HepG2 (cell line): ENCODE results near the gene DHX8. TPM values are rescaled to one million over a fixed set of nuclear protein-coding genes. Genes with fewer than 3 reads are reported as not detected.
A peak's percentile ranks its signal among the peaks of the same experiment; 100 is the strongest.

Experiments
- ATAC-seq: fragments of 200-7000 bp; cut with Tn5 transposase; 3 replicates; pipeline ENCODE4 v1.9.1; 2020; ENCODE audit warnings: mild to moderate bottlenecking, moderate library complexity
- BruUV-seq: library from RNA; stranded (reverse); fragments of 400-500 nt; replicated peaks from 2 replicates; lab custom pipeline; 2021; lab: Mats Ljungman, UMichigan
- CTCF ChIA-PET: fragments of 300-600 bp; formaldehyde crosslinking; extraction: SDS; loops from one replicate; lab custom pipeline; 2021; ENCODE audit warnings: low total read pairs, inconsistent platforms, low intra/inter-chr PET ratio; lab: Yijun Ruan, JAX
- POLR2A ChIA-PET: fragments of 350-600 bp; sonication (Branson Sonifier 250); formaldehyde crosslinking; loops from one replicate; lab custom pipeline; 2020; ENCODE audit warnings: antibody characterized with exemption, inconsistent platforms; lab: Yijun Ruan, JAX
- DNase-seq: peaks from one replicate; pipeline ENCODE4 v3.0.0-alpha.2; 2015; ENCODE audit warnings: low spot score
- FAIRE-seq: peaks from 3 replicates; lab custom pipeline; 2011; peaks lifted over from hg19 to GRCh38; lab: Jason Lieb, UNC
- H2AFZ ChIP-seq: one replicate; pipeline ENCODE4 v1.6.1; 2011; ENCODE audit warnings: low read length, inconsistent platforms
- H3K27ac ChIP-seq: fragments of 300-600 bp; 3 replicates; pipeline ENCODE4 v1.8.0; 2011; ENCODE audit warnings: mixed run types, mild to moderate bottlenecking, mixed read lengths, low read length, inconsistent platforms; ENCODE audit not compliant: insufficient read depth; ENCODE audit errors: extremely low read length
- H3K27me3 ChIP-seq, 2 experiments: fragments of 200-600 bp in 1 of 2; 2 replicates in 1 of 2; 3 replicates in 1 of 2; pipeline versions ENCODE4 v1.6.0 to v1.8.0; 2011; ENCODE audit warnings: low read length in 2 of 2, mild to moderate bottlenecking in 2 of 2, moderate library complexity in 2 of 2, inconsistent platforms in 1 of 2; ENCODE audit not compliant: insufficient read depth in 2 of 2, control insufficient read depth in 1 of 2
- H3K36me3 ChIP-seq, 2 experiments: fragments of 200-600 bp in 1 of 2; replicated peaks in 1 of 2; 2 replicates in 1 of 2; 3 replicates in 1 of 2; pipeline versions ENCODE4 v1.5.1 to v1.8.0; 2011; ENCODE audit warnings: low read length in 2 of 2, inconsistent platforms in 1 of 2; ENCODE audit not compliant: insufficient read depth in 2 of 2, control insufficient read depth in 1 of 2
- H3K4me1 ChIP-seq: 2 replicates; pipeline ENCODE4 v1.5.1; 2012; ENCODE audit warnings: low read length, inconsistent platforms; ENCODE audit not compliant: insufficient read depth
- H3K4me2 ChIP-seq: 2 replicates; pipeline ENCODE4 v1.6.0; 2011; ENCODE audit warnings: low read depth, low read length, inconsistent platforms
- H3K4me3 ChIP-seq, 3 experiments: fragments of 200-600 bp in 1 of 3; sonication (generic), shearing (Covaris generic) in 1 of 3; replicated peaks in 1 of 3; 2 replicates each; pipeline ENCODE4 v1.5.1; 2011 to 2016; ENCODE audit warnings: low read length in 3 of 3, inconsistent platforms in 2 of 3, low read depth in 2 of 3, mild to moderate bottlenecking in 2 of 3, control low read depth in 1 of 3, mixed read lengths in 1 of 3; ENCODE audit not compliant: insufficient read depth in 1 of 3
- H3K79me2 ChIP-seq: one replicate; pipeline ENCODE4 v1.6.1; 2011; ENCODE audit warnings: low read length, inconsistent platforms; ENCODE audit not compliant: insufficient read depth
- H3K9ac ChIP-seq: 2 replicates; pipeline ENCODE4 v1.6.0; 2011; ENCODE audit warnings: mild to moderate bottlenecking, low read depth, low read length, inconsistent platforms; ENCODE audit not compliant: insufficient read depth
- H3K9me3 ChIP-seq: 2 replicates; pipeline ENCODE4 v1.5.1; 2012; ENCODE audit warnings: mild to moderate bottlenecking, low read length
- H4K20me1 ChIP-seq: 2 replicates; pipeline ENCODE4 v1.6.0; 2011; ENCODE audit warnings: inconsistent platforms, mild to moderate bottlenecking, low read length, moderate library complexity; ENCODE audit not compliant: insufficient read depth
- ATF5 ChIP-seq: sonication (generic); formaldehyde crosslinking; IDR thresholded peaks from 2 replicates; pipeline ENCODE4 v1.4.0; 2020; ENCODE audit warnings: mild to moderate bottlenecking, low read depth, missing genetic modification reagents
- HIC2 ChIP-seq: sonication (generic); formaldehyde crosslinking; IDR thresholded peaks from 2 replicates; pipeline ENCODE4 v1.9.0; 2022; ENCODE audit warnings: low read depth, missing genetic modification reagents
- HINFP ChIP-seq: sonication (generic); formaldehyde crosslinking; IDR thresholded peaks from 2 replicates; pipeline ENCODE4 v1.4.0; 2020; ENCODE audit warnings: low read depth, mild to moderate bottlenecking, missing genetic modification reagents
- MEIS1 ChIP-seq: sonication (generic); formaldehyde crosslinking; IDR thresholded peaks from 2 replicates; pipeline ENCODE4 v1.9.0; 2021; ENCODE audit warnings: mild to moderate bottlenecking, missing genetic modification reagents, moderate library complexity, borderline replicate concordance
- MEIS2 ChIP-seq: sonication (generic); formaldehyde crosslinking; IDR thresholded peaks from 2 replicates; pipeline ENCODE4 v1.9.0; 2021; ENCODE audit warnings: mild to moderate bottlenecking, missing genetic modification reagents
- TGIF2 ChIP-seq: IDR thresholded peaks from 2 replicates; pipeline ENCODE4 v1.6.1; 2016; ENCODE audit warnings: control low read depth, missing compliant biosample characterization
- ZBTB21 ChIP-seq: sonication (generic); formaldehyde crosslinking; IDR thresholded peaks from 2 replicates; pipeline ENCODE4 v1.4.0; 2020; ENCODE audit warnings: missing genetic modification reagents
- ZNF124 ChIP-seq: sonication (generic); formaldehyde crosslinking; IDR thresholded peaks from 2 replicates; pipeline ENCODE4 v1.4.0; 2020; ENCODE audit warnings: missing genetic modification reagents
- ZNF230 ChIP-seq: sonication (generic); formaldehyde crosslinking; IDR thresholded peaks from 2 replicates; pipeline ENCODE4 v1.4.0; 2020; ENCODE audit warnings: mild to moderate bottlenecking, missing genetic modification reagents
- ZNF484 ChIP-seq: sonication (generic); formaldehyde crosslinking; IDR thresholded peaks from 2 replicates; pipeline ENCODE4 v1.5.1; 2020; ENCODE audit warnings: mild to moderate bottlenecking, low read depth, missing genetic modification reagents, borderline replicate concordance
- ZNF572 ChIP-seq: sonication (generic); formaldehyde crosslinking; IDR thresholded peaks from 2 replicates; pipeline ENCODE4 v1.5.1; 2020; ENCODE audit warnings: mild to moderate bottlenecking, missing genetic modification reagents
- ZNF605 ChIP-seq: sonication (generic); formaldehyde crosslinking; IDR thresholded peaks from 2 replicates; pipeline ENCODE4 v1.8.0; 2022; ENCODE audit warnings: mild to moderate bottlenecking, missing genetic modification reagents
- WGBS: methylation state at CpG from one replicate; pipeline ENCODE4 v1.1.6; 2017; ENCODE audit warnings: low lambda C conversion rate; 5-methylcytosine and 5-hydroxymethylcytosine counted together
- in situ Hi-C: cut with HindIII; loops from 2 replicates; pipeline ENCODE4 v1.10.0; 2017; ENCODE audit warnings: low pct_unique_long_range_greater_than_20kb; ENCODE audit not compliant: extremely low pct_ligation_motif_present
- intact Hi-C: fragments of 100-400 bp; cut with micrococcal nuclease; formaldehyde crosslinking; loops from one replicate; pipeline ENCODE4 v1.10.0; 2022; ENCODE audit not compliant: unreplicated experiment
- polyA plus RNA-seq, 8 experiments: library from polyadenylated mRNA; depleted of rRNA in 3 of 8; stranded (reverse) in 7 of 8; unstranded in 1 of 8; fragments of >200 nt; fragmentation: Illumina TruSeq in 4 of 8; extraction: Trizol in 4 of 8; gene quantifications; 2 replicates each; pipeline versions ENCODE4 v1.2.1 to v1.2.3, GENCODE V29; 2011 to 2016; ENCODE audit warnings: low read depth in 4 of 8, missing spikeins in 1 of 8, mixed read lengths in 1 of 8; ENCODE audit not compliant: insufficient read depth in 1 of 8
- total RNA-seq, 5 experiments: library from RNA; depleted of rRNA; stranded (reverse); fragments of >200 nt; fragmentation: Illumina TruSeq; extraction: Trizol; gene quantifications; 2 replicates each; pipeline ENCODE4 v1.2.3, GENCODE V29; 2016; ENCODE audit warnings: low read depth in 1 of 5
- TF ChIP-seq, protein P1 (sequence below): sonication (generic); formaldehyde crosslinking; IDR thresholded peaks from 2 replicates; pipeline ENCODE4 v1.4.0; 2020; ENCODE audit warnings: missing genetic modification reagents

DHX8 gene
- total and polyA plus RNA-seq, 2 of the 13 experiments (the other 11 are each of a cell fraction or from before 2014, with no cell fraction given) = 24.8 to 48.9 TPM

GRCh38 chr17:43574896-43575525 lies 91.2 kb downstream of the DHX8 start:
- Histone ChIP-seq H3K36me3 (no peaks in the 10 kb centered on the region), H3K27ac (peak overlapping the region; percentile 78), H3K27me3 (no peaks in the 10 kb centered on the region), H3K9ac (peak overlapping the region; percentile 11; the same call in 1 of the 2 replicates), H4K20me1 (no peaks in the 10 kb centered on the region), H2AFZ (no peak overlapping the region), H3K4me3 (no peak overlapping the region), H3K79me2 (no peaks in the 10 kb centered on the region), H3K4me2 (peak overlapping the region; percentile 75), H3K4me1 (peaks cover 91% of the 10 kb centered on the region)
- ChIA-PET CTCF (no interaction called here), POLR2A (interaction anchor here (0.7 to 8.9 kb wide), 16 partner anchors 10 to 207 kb away, joined by 3 to 221 read pairs (median 18); partner anchors contain the start of genes ARL4D and ETV4)
- 58% methylated on average over 5 of the region's 5 CpGs for WGBS
- in situ Hi-C loops = loop anchor here (5.0 kb wide), 2 partner anchors 48 to 182 kb away; partner anchors contain the start of gene SOST
- no TSS peak for BruUV-seq
- intact Hi-C loops = no loop called here
- DNase-seq = no peak
- no peak for ATAC-seq
- FAIRE-seq = no peak
- TF ChIP-seq ZNF484 (CRISPR knock-in tag) (no peak), HIC2 (CRISPR knock-in tag) (0 out of 2 replicates have a peak, but pooled peaks have one; percentile 3), HINFP (CRISPR knock-in tag) (0 out of 2 replicates have a peak, but pooled peaks have one; percentile 7), MEIS2 (CRISPR knock-in tag) (no peak), TGIF2 (0 out of 2 replicates have a peak, but pooled peaks have one; percentile 43), ZBTB21 (CRISPR knock-in tag) (no peak), MEIS1 (CRISPR knock-in tag) (0 out of 2 replicates have a peak, but pooled peaks have one; percentile 28), ATF5 (no peak), ZNF124 (CRISPR knock-in tag) (no peak), ZNF605 (CRISPR knock-in tag) (no peak), ZNF230 (CRISPR knock-in tag) (0 out of 2 replicates have a peak, but pooled peaks have one; percentile 21), ZNF572 (CRISPR knock-in tag) (no peak)
- TF ChIP-seq, protein P1, sequence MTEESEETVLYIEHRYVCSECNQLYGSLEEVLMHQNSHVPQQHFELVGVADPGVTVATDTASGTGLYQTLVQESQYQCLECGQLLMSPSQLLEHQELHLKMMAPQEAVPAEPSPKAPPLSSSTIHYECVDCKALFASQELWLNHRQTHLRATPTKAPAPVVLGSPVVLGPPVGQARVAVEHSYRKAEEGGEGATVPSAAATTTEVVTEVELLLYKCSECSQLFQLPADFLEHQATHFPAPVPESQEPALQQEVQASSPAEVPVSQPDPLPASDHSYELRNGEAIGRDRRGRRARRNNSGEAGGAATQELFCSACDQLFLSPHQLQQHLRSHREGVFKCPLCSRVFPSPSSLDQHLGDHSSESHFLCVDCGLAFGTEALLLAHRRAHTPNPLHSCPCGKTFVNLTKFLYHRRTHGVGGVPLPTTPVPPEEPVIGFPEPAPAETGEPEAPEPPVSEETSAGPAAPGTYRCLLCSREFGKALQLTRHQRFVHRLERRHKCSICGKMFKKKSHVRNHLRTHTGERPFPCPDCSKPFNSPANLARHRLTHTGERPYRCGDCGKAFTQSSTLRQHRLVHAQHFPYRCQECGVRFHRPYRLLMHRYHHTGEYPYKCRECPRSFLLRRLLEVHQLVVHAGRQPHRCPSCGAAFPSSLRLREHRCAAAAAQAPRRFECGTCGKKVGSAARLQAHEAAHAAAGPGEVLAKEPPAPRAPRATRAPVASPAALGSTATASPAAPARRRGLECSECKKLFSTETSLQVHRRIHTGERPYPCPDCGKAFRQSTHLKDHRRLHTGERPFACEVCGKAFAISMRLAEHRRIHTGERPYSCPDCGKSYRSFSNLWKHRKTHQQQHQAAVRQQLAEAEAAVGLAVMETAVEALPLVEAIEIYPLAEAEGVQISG (CRISPR knock-in tag) = 0 out of 2 replicates have a peak, but pooled peaks have one; percentile 27
- TF ChIP-seq, all 625 proteins: peak for 6
- no peaks in the 10 kb centered on the region for H3K9me3 ChIP-seq
